Coronary artery (tissue), 2 donors: ENCODE measurements around the gene SMG6.

ENCODE experiments used
- DNase-seq: peaks from one replicate; pipeline ENCODE4 v3.0.0-alpha.2; 2017; ENCODE audit warnings: low spot score
- H3K27ac ChIP-seq, 2 donors: fragments of 200-600 bp; sonication (generic); one replicate each; pipeline ENCODE4 v1.5.1; 2016 to 2019
- H3K4me3 ChIP-seq: fragments of 200-600 bp; sonication (generic); 2 replicates; pipeline ENCODE4 v1.5.1; 2016; ENCODE audit warnings: mild to moderate bottlenecking, moderate library complexity
- CTCF ChIP-seq: fragments of 200-600 bp; sonication (generic); IDR thresholded peaks from one replicate; pipeline ENCODE4 v1.5.1; 2019; ENCODE audit warnings: antibody characterized with exemption

The SMG6 gene

GRCh38 chr17:2056206-2057174 is 247.1 kb downstream of the SMG6 start:
- Histone ChIP-seq H3K27ac (peak overlapping the region; percentile 23 to 88), H3K4me3 (peak overlapping the region; percentile 69)
- DNase-seq: no peak
- TF ChIP-seq CTCF: no peak

GRCh38 chr17:2055292-2056205 is 248.0 kb downstream of the SMG6 start:
- peak overlapping the region; percentile 69 for H3K4me3 ChIP-seq
- no peak for DNase-seq
- TF ChIP-seq CTCF: no peak
- peak overlapping the region; percentile 63 to 88 for H3K27ac ChIP-seq

GRCh38 chr17:2054512-2055291 is 248.9 kb downstream of the SMG6 start, which contains the start of gene HIC1:
HIC1 (plus strand) TSS chr17:2055103; CDS start chr17:2056691, 1,588 bp downstream.
- TF ChIP-seq CTCF: peak; percentile 98
- Histone ChIP-seq H3K27ac (peak within 1 kb of the TSS; percentile 63 to 88), H3K4me3 (peak within 1 kb of the TSS; percentile 69)
- no peak for DNase-seq

- TF ChIP-seq CTCF: no peak
- Histone ChIP-seq H3K27ac (peak overlapping the region in 1 of 2 donors; percentile 88), H3K4me3 (peak overlapping the region; percentile 69)
- DNase-seq: no peak
These were observed 249.4 kb downstream of the SMG6 start for GRCh38 chr17:2054262-2054511.

- H3K4me3 ChIP-seq: peak overlapping the region; percentile 69
- no peak for TF ChIP-seq CTCF
These were observed 250.0 kb downstream of the SMG6 start for GRCh38 chr17:2053380-2054261.

More at GRCh38 chr17:2053380-2054261, 250.0 kb downstream of the SMG6 start:
- no peak for DNase-seq
- peak overlapping the region in 1 of 2 donors; percentile 88 for H3K27ac ChIP-seq
